H1 (cell line): ENCODE results near the gene PLCXD1. TPM values are rescaled to one million over a fixed set of nuclear protein-coding genes. Genes with fewer than 3 reads are reported as not detected.

Experiments
- CTCF ChIA-PET: fragments of 300-600 bp; sonication (Branson Sonifier 250); formaldehyde crosslinking; loops from one replicate; lab custom pipeline; 2021; ENCODE audit not compliant: partially characterized antibody; lab: Charles Lee
- POLR2A ChIA-PET: fragments of 300-600 bp; sonication (Branson Sonifier 250); formaldehyde crosslinking; loops from one replicate; lab custom pipeline; 2021; ENCODE audit warnings: inconsistent platforms; ENCODE audit not compliant: partially characterized antibody; lab: Charles Lee
- DNase-seq, 2 experiments: peaks; one replicate each; pipeline versions ENCODE4 v3.0.0 to v3.0.0-alpha.2; 2010 to 2022; ENCODE audit warnings: low spot score in 2 of 2, low read depth in 1 of 2, mixed read lengths in 1 of 2
- FAIRE-seq: peaks from 2 replicates; lab custom pipeline; 2011; peaks lifted over from hg19 to GRCh38; lab: Jason Lieb, UNC
- H2AFZ ChIP-seq: 2 replicates; pipeline ENCODE4 v1.8.1; 2012; ENCODE audit warnings: low read length, inconsistent platforms
- H2AK5ac ChIP-seq: 2 replicates; pipeline ENCODE4 v1.6.1; 2013; ENCODE audit warnings: low read depth, low read length
- H2BK120ac ChIP-seq: replicated peaks from 2 replicates; pipeline ENCODE3; 2013; ENCODE audit warnings: low read depth, low read length, inconsistent platforms
- H2BK12ac ChIP-seq: 2 replicates; pipeline ENCODE4 v1.6.1; 2013; ENCODE audit warnings: low read depth, low read length
- H2BK15ac ChIP-seq: 2 replicates; pipeline ENCODE4 v1.6.1; 2013; ENCODE audit warnings: low read length
- H2BK20ac ChIP-seq: 2 replicates; pipeline ENCODE4 v1.6.1; 2013; ENCODE audit warnings: low read length
- H2BK5ac ChIP-seq: 2 replicates; pipeline ENCODE4 v1.6.1; 2013; ENCODE audit warnings: low read depth, low read length
- H3K14ac ChIP-seq: 2 replicates; pipeline ENCODE4 v1.6.1; 2013; ENCODE audit warnings: inconsistent platforms; ENCODE audit not compliant: insufficient read length
- H3K18ac ChIP-seq: 2 replicates; pipeline ENCODE4 v1.6.1; 2013; ENCODE audit warnings: low read length; ENCODE audit errors: extremely low read depth
- H3K23ac ChIP-seq: 2 replicates; pipeline ENCODE4 v1.6.1; 2013; ENCODE audit warnings: inconsistent platforms; ENCODE audit not compliant: insufficient read length
- H3K23me2 ChIP-seq: 2 replicates; pipeline ENCODE4 v1.6.1; 2013; ENCODE audit warnings: low read depth, low read length
- H3K27ac ChIP-seq: 2 replicates; pipeline ENCODE4 v1.6.1; 2011; ENCODE audit warnings: low read depth, low read length, inconsistent platforms
- H3K27me3 ChIP-seq, 4 experiments: replicated peaks in 1 of 4; 1 replicate in 1 of 4; 2 replicates in 3 of 4; pipeline versions ENCODE4 v1.6.1 to v1.8.1; 2011 to 2013; ENCODE audit warnings: low read length in 3 of 4, mild to moderate bottlenecking in 3 of 4, inconsistent platforms in 2 of 4, mixed read lengths in 2 of 4, moderate library complexity in 1 of 4; ENCODE audit not compliant: control insufficient read depth in 3 of 4, insufficient read depth in 3 of 4; ENCODE audit errors: extremely low read depth in 1 of 4
- H3K36me3 ChIP-seq, 4 experiments: 2 replicates each; pipeline versions ENCODE4 v1.6.1 to v1.8.1; 2011 to 2013; ENCODE audit warnings: mild to moderate bottlenecking in 4 of 4, low read length in 3 of 4, moderate library complexity in 2 of 4, control low read depth in 1 of 4, inconsistent platforms in 1 of 4; ENCODE audit not compliant: insufficient read depth in 4 of 4, control insufficient read depth in 2 of 4
- H3K4ac ChIP-seq: replicated peaks from 2 replicates; pipeline ENCODE3; 2013; ENCODE audit warnings: low read length, low read depth, mixed read lengths, inconsistent platforms; ENCODE audit not compliant: insufficient read length
- H3K4me1 ChIP-seq, 4 experiments: replicated peaks in 1 of 4; 1 replicate in 1 of 4; 2 replicates in 3 of 4; pipeline versions ENCODE4 v1.6.1 to v1.8.1; 2011 to 2013; ENCODE audit warnings: low read length in 3 of 4, inconsistent platforms in 2 of 4, mixed read lengths in 1 of 4; ENCODE audit not compliant: insufficient read depth in 4 of 4, control insufficient read depth in 3 of 4
- H3K4me2 ChIP-seq, 2 experiments: 2 replicates each; pipeline versions ENCODE4 v1.6.1 to v1.8.1; 2011 to 2013; ENCODE audit warnings: low read depth in 2 of 2, low read length in 2 of 2, control low read depth in 1 of 2, inconsistent platforms in 1 of 2, mild to moderate bottlenecking in 1 of 2; ENCODE audit not compliant: insufficient read depth in 1 of 2
- H3K4me3 ChIP-seq, 4 experiments: fragments of 200-600, 300-600 bp in 1 of 4; sonication (generic), shearing (Covaris generic), sonication (Bioruptor Twin) in 1 of 4; 2 replicates each; pipeline versions ENCODE4 v1.5.1 to v1.8.1; 2011 to 2016; ENCODE audit warnings: low read length in 4 of 4, low read depth in 3 of 4, control low read depth in 2 of 4, inconsistent platforms in 2 of 4, mild to moderate bottlenecking in 2 of 4, mixed read lengths in 1 of 4, moderate library complexity in 1 of 4; ENCODE audit not compliant: insufficient read depth in 2 of 4; ENCODE audit errors: extremely low read depth in 1 of 4
- H3K56ac ChIP-seq: replicated peaks from 2 replicates; pipeline ENCODE3; 2013; ENCODE audit warnings: low read depth, mild to moderate bottlenecking, mixed read lengths, low read length, inconsistent platforms; ENCODE audit not compliant: insufficient read length
- H3K79me1 ChIP-seq: 2 replicates; pipeline ENCODE4 v1.6.1; 2013; ENCODE audit warnings: low read depth, low read length, control low read depth
- H3K79me2 ChIP-seq, 2 experiments: 2 replicates each; pipeline versions ENCODE4 v1.6.1 to v1.8.1; 2012 to 2013; ENCODE audit warnings: low read length in 2 of 2, mild to moderate bottlenecking in 2 of 2, inconsistent platforms in 1 of 2; ENCODE audit not compliant: insufficient read depth in 2 of 2, control insufficient read depth in 1 of 2
- H3K9ac ChIP-seq, 4 experiments: replicated peaks in 1 of 4; 1 replicate in 1 of 4; 2 replicates in 3 of 4; pipeline versions ENCODE4 v1.6.1 to v1.8.1; 2011 to 2013; ENCODE audit warnings: low read depth in 3 of 4, low read length in 3 of 4, control low read depth in 2 of 4, mild to moderate bottlenecking in 2 of 4, moderate library complexity in 2 of 4, inconsistent platforms in 1 of 4; ENCODE audit errors: extremely low read depth in 1 of 4
- H3K9me3 ChIP-seq, 2 experiments: 2 replicates each; pipeline versions ENCODE4 v1.6.1 to v1.8.1; 2012 to 2013; ENCODE audit warnings: mild to moderate bottlenecking in 2 of 2, moderate library complexity in 2 of 2, control low read depth in 1 of 2, inconsistent platforms in 1 of 2, low read depth in 1 of 2, low read length in 1 of 2, mixed read lengths in 1 of 2; ENCODE audit not compliant: insufficient read depth in 2 of 2
- H4K20me1 ChIP-seq, 2 experiments: replicated peaks in 1 of 2; 2 replicates each; pipeline versions ENCODE3 to v1.8.1; 2011 to 2013; ENCODE audit warnings: inconsistent platforms in 2 of 2, low read length in 2 of 2, mild to moderate bottlenecking in 1 of 2; ENCODE audit not compliant: insufficient read depth in 2 of 2, control insufficient read depth in 1 of 2
- H4K5ac ChIP-seq: 2 replicates; pipeline ENCODE4 v1.6.1; 2013; ENCODE audit warnings: low read length, low read depth, mixed read lengths, inconsistent platforms; ENCODE audit not compliant: insufficient read length
- H4K8ac ChIP-seq: 2 replicates; pipeline ENCODE4 v1.8.0; 2013; ENCODE audit warnings: mild to moderate bottlenecking, moderate library complexity, low read length, inconsistent platforms; ENCODE audit not compliant: insufficient read depth; ENCODE audit errors: extremely low read depth
- H4K91ac ChIP-seq: replicated peaks from 2 replicates; pipeline ENCODE3; 2013; ENCODE audit warnings: low read length, mixed read lengths, inconsistent platforms; ENCODE audit not compliant: insufficient read length
- RFX5 ChIP-seq: IDR thresholded peaks from 2 replicates; pipeline ENCODE4 v1.6.1; 2011; ENCODE audit warnings: low read depth, low read length, improper control_type of control experiment, borderline replicate concordance
- ZNF274 ChIP-seq: IDR thresholded peaks from 2 replicates; pipeline ENCODE4 v1.7.0; 2012; ENCODE audit warnings: low read length, borderline replicate concordance; ENCODE audit errors: extremely low read depth
- WGBS, 2 experiments: shearing (Covaris generic) in 1 of 2; methylation state at CpG; one replicate each; pipeline versions ENCODE4 v1.1.6 to v1.1.7; 2013 to 2015; ENCODE audit warnings: low lambda C conversion rate in 2 of 2, mixed read lengths in 2 of 2, inconsistent platforms in 1 of 2, low coverage in 1 of 2, missing lambda C conversion rate in 1 of 2; ENCODE audit not compliant: insufficient replicate concordance in 2 of 2, insufficient coverage in 1 of 2, insufficient read length in 1 of 2; ENCODE audit errors: extremely low coverage in 1 of 2, missing lambda C conversion rate in 1 of 2; 5-methylcytosine and 5-hydroxymethylcytosine counted together
- polyA plus RNA-seq, 7 experiments: library from polyadenylated mRNA; depleted of rRNA in 3 of 7; stranded (reverse) in 5 of 7; unstranded in 2 of 7; fragments of >200 nt in 5 of 7; fragments of 200-250 nt in 2 of 7; gene quantifications; 1 replicate in 5 of 7; 2 replicates in 1 of 7; 4 replicates in 1 of 7; pipeline versions ENCODE4 v1.2.1 to v1.2.3, GENCODE V29; 2011 to 2013; ENCODE audit warnings: missing spikeins in 2 of 7, mixed read lengths in 2 of 7
- total RNA-seq: library from RNA; stranded (reverse); fragmentation: NEBNext Ultra II Directional; extraction: Animal tissue kit (Norgen Biotek cat#: 25700); gene quantifications from 2 replicates; pipeline ENCODE4 v1.2.1, GENCODE V29; 2021

The PLCXD1 gene
- total and polyA plus RNA-seq, 2 of the 8 experiments (the other 6 are each of a cell fraction or from before 2014, with no cell fraction given): 93.6 to 124 TPM

- Histone ChIP-seq H3K23ac (no peak overlapping the region), H3K9me3 (no peaks in the 10 kb centered on the region), H2BK120ac (no peak overlapping the region), H3K79me2 (peaks cover 0 to 32% of the 10 kb centered on the region in 2 experiments; a peak in 2 of 4 replicates), H3K23me2 (no peaks in the 10 kb centered on the region), H4K20me1 (peaks cover 9 to 12% of the 10 kb centered on the region in 2 experiments), H3K27me3 (no peaks in the 10 kb centered on the region), H2BK20ac (no peak overlapping the region), H3K18ac (no peak overlapping the region), H3K36me3 (peaks cover 0 to 30% (median 6%) of the 10 kb centered on the region in 4 experiments; a peak in 5 of 8 replicates), H4K5ac (no peak overlapping the region), H2AK5ac (no peak overlapping the region), H3K56ac (no peak overlapping the region), H3K14ac (no peak overlapping the region), H2AFZ (no peak overlapping the region), H3K9ac (no peak overlapping the region), H3K4ac (no peak overlapping the region), H2BK5ac (no peak overlapping the region), H3K27ac (no peak overlapping the region), H3K4me2 (no peak overlapping the region), H4K8ac (no peak overlapping the region; the same call in none of the 2 replicates), H4K91ac (no peak overlapping the region), H2BK12ac (no peak overlapping the region), H3K4me1 (no peaks in the 10 kb centered on the region; a peak in 1 of 7 replicates), H3K79me1 (peaks cover 13% of the 10 kb centered on the region), H3K4me3 (no peak overlapping the region), H2BK15ac (no peak overlapping the region)
- WGBS, 2 experiments: 96% methylated on average over 41 of the region's 59 CpGs; no CpG with 5 or more reads in 1 of the 2 experiments
- ChIA-PET CTCF (no interaction called here), POLR2A (no interaction called here)
- no peak for DNase-seq
- no peak for FAIRE-seq
- TF ChIP-seq ZNF274 (no peak), RFX5 (no peak)
Measured at GRCh38 chrX:347351-348117, 66.4 kb downstream of the PLCXD1 start.
